ENCODE results near the gene CRABP2.

DNA sequence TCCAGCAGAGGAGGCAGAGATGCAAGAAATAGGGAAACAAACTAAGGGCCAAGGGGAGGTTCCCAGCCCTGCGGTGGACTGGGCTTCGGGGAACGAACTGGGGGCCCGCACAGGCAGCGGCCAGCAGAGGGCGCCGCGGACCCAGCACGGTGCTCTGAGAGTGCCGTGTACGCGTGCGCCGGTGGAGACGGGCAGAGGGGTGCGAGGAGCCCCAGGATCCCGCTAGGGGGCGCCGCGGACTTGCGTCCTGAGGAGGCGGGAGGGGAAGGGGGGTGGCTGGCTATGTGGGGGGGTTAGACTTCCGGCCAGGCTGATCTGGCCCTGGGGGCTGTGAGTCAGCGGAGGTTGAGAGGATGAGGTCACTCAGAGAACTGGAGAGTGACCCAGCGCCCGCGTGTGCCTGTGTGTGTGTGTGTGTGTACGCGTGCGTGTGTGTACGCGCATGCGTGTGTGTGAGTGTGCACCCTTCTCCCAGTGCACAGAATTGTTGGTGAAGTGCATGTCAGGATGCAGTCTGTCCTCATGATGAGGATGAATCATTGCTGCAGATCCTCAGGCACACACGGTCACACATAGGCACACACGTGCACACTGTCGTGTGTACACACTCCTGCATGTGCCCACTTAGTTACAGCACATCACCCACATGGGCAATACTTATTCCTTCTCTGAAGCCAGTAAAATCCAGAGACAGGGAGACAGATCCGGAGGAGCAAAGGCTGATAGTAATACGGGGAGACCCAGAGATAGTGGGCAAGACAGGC is 45.2 kb downstream of the CRABP2 start:
- TF ChIP-seq RAD21 (IDR thresholded peaks at IDR 0.05; ENCODE audit: low read length) (peak; percentile 90), YY1 (IDR thresholded peaks at IDR 0.05; ENCODE audit: low read depth) (no peak), RFX5 (IDR thresholded peaks at IDR 0.05; ENCODE audit: low read length) (no peak; the same call in 1 of the 2 replicates)
- TF ChIP-seq, protein P1, sequence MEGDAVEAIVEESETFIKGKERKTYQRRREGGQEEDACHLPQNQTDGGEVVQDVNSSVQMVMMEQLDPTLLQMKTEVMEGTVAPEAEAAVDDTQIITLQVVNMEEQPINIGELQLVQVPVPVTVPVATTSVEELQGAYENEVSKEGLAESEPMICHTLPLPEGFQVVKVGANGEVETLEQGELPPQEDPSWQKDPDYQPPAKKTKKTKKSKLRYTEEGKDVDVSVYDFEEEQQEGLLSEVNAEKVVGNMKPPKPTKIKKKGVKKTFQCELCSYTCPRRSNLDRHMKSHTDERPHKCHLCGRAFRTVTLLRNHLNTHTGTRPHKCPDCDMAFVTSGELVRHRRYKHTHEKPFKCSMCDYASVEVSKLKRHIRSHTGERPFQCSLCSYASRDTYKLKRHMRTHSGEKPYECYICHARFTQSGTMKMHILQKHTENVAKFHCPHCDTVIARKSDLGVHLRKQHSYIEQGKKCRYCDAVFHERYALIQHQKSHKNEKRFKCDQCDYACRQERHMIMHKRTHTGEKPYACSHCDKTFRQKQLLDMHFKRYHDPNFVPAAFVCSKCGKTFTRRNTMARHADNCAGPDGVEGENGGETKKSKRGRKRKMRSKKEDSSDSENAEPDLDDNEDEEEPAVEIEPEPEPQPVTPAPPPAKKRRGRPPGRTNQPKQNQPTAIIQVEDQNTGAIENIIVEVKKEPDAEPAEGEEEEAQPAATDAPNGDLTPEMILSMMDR (IDR thresholded peaks at IDR 0.05) = peak; percentile 99
- TF ChIP-seq, protein P2, sequence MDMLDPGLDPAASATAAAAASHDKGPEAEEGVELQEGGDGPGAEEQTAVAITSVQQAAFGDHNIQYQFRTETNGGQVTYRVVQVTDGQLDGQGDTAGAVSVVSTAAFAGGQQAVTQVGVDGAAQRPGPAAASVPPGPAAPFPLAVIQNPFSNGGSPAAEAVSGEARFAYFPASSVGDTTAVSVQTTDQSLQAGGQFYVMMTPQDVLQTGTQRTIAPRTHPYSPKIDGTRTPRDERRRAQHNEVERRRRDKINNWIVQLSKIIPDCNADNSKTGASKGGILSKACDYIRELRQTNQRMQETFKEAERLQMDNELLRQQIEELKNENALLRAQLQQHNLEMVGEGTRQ (IDR thresholded peaks at IDR 0.05; ENCODE audit: borderline replicate concordance, low read depth, low read length) = no peak
- TF ChIP-seq, protein P3, sequence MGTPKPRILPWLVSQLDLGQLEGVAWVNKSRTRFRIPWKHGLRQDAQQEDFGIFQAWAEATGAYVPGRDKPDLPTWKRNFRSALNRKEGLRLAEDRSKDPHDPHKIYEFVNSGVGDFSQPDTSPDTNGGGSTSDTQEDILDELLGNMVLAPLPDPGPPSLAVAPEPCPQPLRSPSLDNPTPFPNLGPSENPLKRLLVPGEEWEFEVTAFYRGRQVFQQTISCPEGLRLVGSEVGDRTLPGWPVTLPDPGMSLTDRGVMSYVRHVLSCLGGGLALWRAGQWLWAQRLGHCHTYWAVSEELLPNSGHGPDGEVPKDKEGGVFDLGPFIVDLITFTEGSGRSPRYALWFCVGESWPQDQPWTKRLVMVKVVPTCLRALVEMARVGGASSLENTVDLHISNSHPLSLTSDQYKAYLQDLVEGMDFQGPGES (IDR thresholded peaks at IDR 0.05; ENCODE audit: low read depth, low read length) = no peak

Measured in SK-N-SH (cell line).